K562 (cell line): Measurements from ENCODE around the gene GANAB. TPM values are rescaled to one million over a fixed set of nuclear protein-coding genes. Genes with fewer than 3 reads are reported as not detected.

Experiments
- ARNT ChIP-seq, 2 experiments: fragments of 450-650 bp; IDR thresholded peaks; 2 replicates each; pipeline ENCODE4 v1.6.1; 2016; ENCODE audit warnings: mild to moderate bottlenecking in 1 of 2
- CREM ChIP-seq: IDR thresholded peaks from 2 replicates; pipeline ENCODE4 v1.6.1; 2014; ENCODE audit warnings: antibody characterized with exemption, low read depth
- FOXJ3 ChIP-seq: sonication (generic); formaldehyde crosslinking; IDR thresholded peaks from 2 replicates; pipeline ENCODE4 v1.4.0; 2020; ENCODE audit warnings: mild to moderate bottlenecking, missing genetic modification reagents
- HCFC1 ChIP-seq: IDR thresholded peaks from 2 replicates; pipeline ENCODE4 v1.6.1; 2012; ENCODE audit warnings: low read depth, low read length, improper control_type of control experiment
- JUND ChIP-seq, 2 experiments: IDR thresholded peaks; 2 replicates in 1 of 2; 3 replicates in 1 of 2; pipeline ENCODE4 v1.6.1; 2011; ENCODE audit warnings: borderline replicate concordance in 2 of 2, low read depth in 2 of 2, low read length in 2 of 2, improper control_type of control experiment in 1 of 2, missing biosample characterization in 1 of 2, missing genetic modification characterization in 1 of 2, missing genetic modification reagents in 1 of 2
- NFIC ChIP-seq: fragments of 450-650 bp; IDR thresholded peaks from 2 replicates; pipeline ENCODE4 v1.6.1; 2017; ENCODE audit warnings: mild to moderate bottlenecking, inconsistent platforms
- OTX1 ChIP-seq: fragments of 450-650 bp; formaldehyde crosslinking; IDR thresholded peaks from 2 replicates; pipeline ENCODE4 v1.4.0; 2022; ENCODE audit warnings: mild to moderate bottlenecking
- POLR2AphosphoS2 ChIP-seq: IDR thresholded peaks from 2 replicates; pipeline ENCODE4 v1.6.1; 2012; ENCODE audit warnings: low read length, improper control_type of control experiment
- SUPT5H ChIP-seq: fragments of 450-650 bp; IDR thresholded peaks from 2 replicates; pipeline ENCODE4 v1.6.1; 2016
- TAF1 ChIP-seq: IDR thresholded peaks from 2 replicates; pipeline ENCODE4 v1.6.1; 2011; ENCODE audit warnings: mild to moderate bottlenecking, low read length, moderate library complexity; ENCODE audit not compliant: insufficient read depth, control insufficient read depth, severe bottlenecking; ENCODE audit errors: extremely low read depth
- VEZF1 ChIP-seq: fragments of 200-800 bp; sonication (Bioruptor generic); IDR thresholded peaks from 2 replicates; pipeline ENCODE4 v1.6.1; 2017; ENCODE audit warnings: missing genetic modification characterization, missing compliant biosample characterization
- ZMIZ1 ChIP-seq, 2 experiments: fragments of 150-350 bp in 1 of 2; IDR thresholded peaks; 2 replicates each; pipeline ENCODE4 v1.6.1; 2012 to 2016; ENCODE audit warnings: low read depth in 2 of 2, low read length in 2 of 2, mild to moderate bottlenecking in 1 of 2, moderate library complexity in 1 of 2
- ZNF57 ChIP-seq: fragments of 450-650 bp; formaldehyde crosslinking; IDR thresholded peaks from 2 replicates; pipeline ENCODE4 v1.4.0; 2020; ENCODE audit warnings: mild to moderate bottlenecking, moderate library complexity
- ZNF639 ChIP-seq, 2 experiments: fragments of 200-800 bp in 1 of 2; sonication (Bioruptor generic) in 1 of 2; sonication (generic) in 1 of 2; formaldehyde crosslinking in 1 of 2; IDR thresholded peaks in 1 of 2; conservative IDR thresholded peaks in 1 of 2; 2 replicates each; pipeline versions ENCODE4 v1.5.0 to v1.6.1; 2016 to 2020; ENCODE audit warnings: missing compliant biosample characterization in 1 of 2, missing genetic modification characterization in 1 of 2, missing genetic modification reagents in 1 of 2
- polyA plus RNA-seq, 8 experiments: library from polyadenylated mRNA; depleted of rRNA in 4 of 8; stranded (reverse) in 5 of 8; unstranded in 3 of 8; fragments of >200 nt; fragmentation: Nextera tagmentation in 2 of 8; fragmentation: Illumina TruSeq in 1 of 8; extraction: Ambion mirVana in 2 of 8; extraction: Trizol in 1 of 8; gene quantifications; 2 replicates each; pipeline versions ENCODE4 v1.2.1 to v1.2.3, GENCODE V29; 2011 to 2014; ENCODE audit warnings: inconsistent platforms in 1 of 8, missing spikeins in 1 of 8
- total RNA-seq, 7 experiments: library from RNA; depleted of rRNA in 6 of 7; stranded (reverse); fragments of >200 nt in 6 of 7; fragmentation: Illumina TruSeq in 2 of 7; extraction: Trizol in 2 of 7; gene quantifications; 2 replicates each; pipeline versions ENCODE4 v1.2.1 to v1.2.3, GENCODE V29; 2011 to 2021; ENCODE audit warnings: low replicate concordance in 1 of 7
- TF ChIP-seq, protein P1 (sequence below): sonication (generic); formaldehyde crosslinking; IDR thresholded peaks from 2 replicates; pipeline ENCODE4 v1.5.0; 2020; ENCODE audit warnings: missing genetic modification reagents
- TF ChIP-seq, protein P2 (sequence below): IDR thresholded peaks from 2 replicates; pipeline ENCODE4 v1.6.1; 2012; ENCODE audit warnings: low read depth, low read length, improper control_type of control experiment, borderline replicate concordance

Gene GANAB
- total and polyA plus RNA-seq, 9 of the 15 experiments (the other 6 are each of a cell fraction or from before 2014, with no cell fraction given): 6.5 to 284 (median 161) TPM

GRCh38 chr11:62591448-62592145, 54.8 kb downstream of the GANAB start, which contains the start of gene TUT1 (continued):
- no peak for TF ChIP-seq ZNF57 (CRISPR knock-in tag)
- TF ChIP-seq POLR2AphosphoS2: peak; percentile 71; the same call in 1 of the 2 replicates
- peak in 1 of 2 experiments; percentile 60; a peak in 1 of 4 replicates for TF ChIP-seq ARNT (IDR thresholded peaks at IDR 0.05)
- TF ChIP-seq OTX1 (CRISPR knock-in tag): peak; percentile 19; the same call in 1 of the 2 replicates
- TF ChIP-seq, protein P1, sequence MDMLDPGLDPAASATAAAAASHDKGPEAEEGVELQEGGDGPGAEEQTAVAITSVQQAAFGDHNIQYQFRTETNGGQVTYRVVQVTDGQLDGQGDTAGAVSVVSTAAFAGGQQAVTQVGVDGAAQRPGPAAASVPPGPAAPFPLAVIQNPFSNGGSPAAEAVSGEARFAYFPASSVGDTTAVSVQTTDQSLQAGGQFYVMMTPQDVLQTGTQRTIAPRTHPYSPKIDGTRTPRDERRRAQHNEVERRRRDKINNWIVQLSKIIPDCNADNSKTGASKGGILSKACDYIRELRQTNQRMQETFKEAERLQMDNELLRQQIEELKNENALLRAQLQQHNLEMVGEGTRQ (CRISPR knock-in tag): no peak
- TF ChIP-seq FOXJ3 (CRISPR knock-in tag): no peak
- peak; percentile 95 for TF ChIP-seq TAF1
- TF ChIP-seq ZMIZ1 (IDR thresholded peaks at IDR 0.05; ENCODE audit: low read depth in 2 of 2, low read length in 2 of 2): peak in 1 of 2 experiments; percentile 36; a peak in 1 of 4 replicates
- TF ChIP-seq HCFC1: peak; percentile 91
- TF ChIP-seq JUND (IDR thresholded peaks at IDR 0.05; ENCODE audit: borderline replicate concordance, low read depth, low read length): peak; percentile 94
- TF ChIP-seq JUND (tag; IDR thresholded peaks at IDR 0.05; ENCODE audit: borderline replicate concordance, low read depth, low read length): peak; percentile 86; the same call in 2 of the 3 replicates
- TF ChIP-seq, protein P2, sequence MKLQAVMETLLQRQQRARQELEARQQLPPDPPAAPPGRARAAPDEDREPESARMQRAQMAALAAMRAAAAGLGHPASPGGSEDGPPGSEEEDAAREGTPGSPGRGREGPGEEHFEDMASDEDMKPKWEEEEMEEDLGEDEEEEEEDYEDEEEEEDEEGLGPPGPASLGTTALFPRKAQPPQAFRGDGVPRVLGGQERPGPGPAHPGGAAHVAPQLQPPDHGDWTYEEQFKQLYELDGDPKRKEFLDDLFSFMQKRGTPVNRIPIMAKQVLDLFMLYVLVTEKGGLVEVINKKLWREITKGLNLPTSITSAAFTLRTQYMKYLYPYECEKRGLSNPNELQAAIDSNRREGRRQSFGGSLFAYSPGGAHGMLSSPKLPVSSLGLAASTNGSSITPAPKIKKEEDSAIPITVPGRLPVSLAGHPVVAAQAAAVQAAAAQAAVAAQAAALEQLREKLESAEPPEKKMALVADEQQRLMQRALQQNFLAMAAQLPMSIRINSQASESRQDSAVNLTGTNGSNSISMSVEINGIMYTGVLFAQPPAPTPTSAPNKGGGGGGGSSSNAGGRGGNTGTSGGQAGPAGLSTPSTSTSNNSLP: peak; percentile 48; the same call in 1 of the 2 replicates
- peak; percentile 80 for TF ChIP-seq VEZF1 (CRISPR knock-in tag)
- TF ChIP-seq NFIC: peak; percentile 62
- TF ChIP-seq ZNF639 (CRISPR knock-in tag; conservative IDR thresholded peaks at IDR 0.05 in 1 of 2, IDR thresholded peaks at IDR 0.05 in 1 of 2): peak in 1 of 2 experiments; percentile 95; a peak in 2 of 4 replicates
- TF ChIP-seq CREM: peak; percentile 100
- peak; percentile 97 for TF ChIP-seq SUPT5H
